Measurements from ENCODE around the gene DLG5. TPM values are rescaled to one million over a fixed set of nuclear protein-coding genes. Genes with fewer than 3 reads are reported as not detected.
"Not testable (repeated sequence)": the region's sequence is repeated elsewhere in the genome, so short reads cannot be mapped to it uniquely, and the experiment has no call there.

The DLG5 gene
- total RNA-seq, 4 donors from 2014 or later, result 52.0 to 127 (median 56.3) TPM

GRCh38 chr10:77781451-77782327 is 144.9 kb downstream of the DLG5 start:
- TF ChIP-seq EP300 (IDR thresholded peaks at IDR 0.05), result no peak
- no peak for TF ChIP-seq POLR2A (IDR thresholded peaks at IDR 0.05)
- TF ChIP-seq CTCF (IDR thresholded peaks at IDR 0.05), result no peak
- TF ChIP-seq POLR2AphosphoS5 (IDR thresholded peaks at IDR 0.05), result no peak
- H3K4me3 ChIP-seq, result no peak overlapping the region
- H3K4me1 ChIP-seq, result no peaks in the 10 kb centered on the region
- WGBS, 2 donors (ENCODE audit: low coverage in 1 of 2), result 96% methylated on average over 17 of the region's 27 CpGs; no CpG with 5 or more reads in 1 of the 2 donors
- H3K36me3 ChIP-seq, result peaks cover 0 to 71% of the 10 kb centered on the region in 2 donors
- no peak for ATAC-seq
- peaks cover 0 to 7% (median 0%) of the 10 kb centered on the region in 3 donors for H3K9me3 ChIP-seq
- H3K27me3 ChIP-seq, result no peaks in the 10 kb centered on the region
- no peak overlapping the region for H3K27ac ChIP-seq

GRCh38 chr10:77780180-77780579 is 146.4 kb downstream of the DLG5 start:
- Histone ChIP-seq H3K36me3 (peaks cover 0 to 60% of the 10 kb centered on the region in 2 donors), H3K4me3 (no peak overlapping the region), H3K4me1 (no peaks in the 10 kb centered on the region), H3K27me3 (no peaks in the 10 kb centered on the region), H3K27ac (no peak overlapping the region), H3K9me3 (peaks cover 0 to 12% (median 0%) of the 10 kb centered on the region in 3 donors)
- no peak for TF ChIP-seq POLR2AphosphoS5 (IDR thresholded peaks at IDR 0.05)
- TF ChIP-seq EP300 (IDR thresholded peaks at IDR 0.05), result no peak
- ATAC-seq, result no peak
- no CpG with 5 or more reads among the region's 9 CpGs for WGBS, 2 donors (ENCODE audit: low coverage in 1 of 2)

DNA sequence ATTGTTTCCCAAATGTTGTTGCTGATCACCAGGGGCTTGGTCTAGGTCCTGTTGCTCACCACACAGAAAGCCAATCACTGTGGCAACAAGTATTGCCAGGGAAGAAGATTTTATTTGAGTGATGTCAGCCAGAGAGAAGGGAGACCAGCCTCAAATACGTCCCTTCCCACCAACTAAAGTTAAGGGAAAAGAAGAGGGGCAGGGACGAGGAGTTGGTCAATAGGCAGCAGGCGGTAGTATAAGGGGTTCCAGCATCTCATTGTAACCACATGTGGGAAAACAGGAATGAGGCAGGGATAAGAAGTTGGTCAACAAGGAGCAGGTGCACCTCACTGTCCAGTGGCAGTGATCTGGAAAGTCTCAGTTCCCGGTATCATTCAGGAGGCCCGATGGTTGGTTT is 150.1 kb downstream of the DLG5 start:
- no peaks in the 10 kb centered on the region for H3K4me1 ChIP-seq
- H3K27ac ChIP-seq, result no peak overlapping the region
- no peak for ATAC-seq
- H3K27me3 ChIP-seq, result no peaks in the 10 kb centered on the region
- peaks cover 0 to 26% of the 10 kb centered on the region in 2 donors for H3K36me3 ChIP-seq
- peaks cover 0 to 12% (median 0%) of the 10 kb centered on the region in 3 donors for H3K9me3 ChIP-seq
- no peak for TF ChIP-seq POLR2AphosphoS5 (IDR thresholded peaks at IDR 0.05)
- H3K4me3 ChIP-seq, result no peak overlapping the region
- WGBS, 2 donors (ENCODE audit: low coverage in 1 of 2), result 83 to 100% methylated on average over 4 to 5 of the region's 5 CpGs

GRCh38 chr10:77774940-77775391 is 151.6 kb downstream of the DLG5 start:
- Histone ChIP-seq H3K4me1 (no peaks in the 10 kb centered on the region), H3K27me3 (no peaks in the 10 kb centered on the region), H3K9me3 (peaks cover 0 to 12% (median 0%) of the 10 kb centered on the region in 3 donors), H3K36me3 (peaks cover 0 to 10% of the 10 kb centered on the region in 2 donors), H3K4me3 (no peak overlapping the region), H3K27ac (no peak overlapping the region)
- no peak for ATAC-seq
- WGBS, 2 donors (ENCODE audit: low coverage in 1 of 2), result 20% methylated on average over 1 of the region's 1 CpG; no CpG with 5 or more reads in 1 of the 2 donors
- TF ChIP-seq POLR2A (IDR thresholded peaks at IDR 0.05), result no peak
- TF ChIP-seq EP300 (IDR thresholded peaks at IDR 0.05), result no peak
- no peak for TF ChIP-seq CTCF (IDR thresholded peaks at IDR 0.05)
- no peak for TF ChIP-seq POLR2AphosphoS5 (IDR thresholded peaks at IDR 0.05)

- TF ChIP-seq CTCF (IDR thresholded peaks at IDR 0.05) (no peak), EP300 (IDR thresholded peaks at IDR 0.05) (no peak), POLR2A (IDR thresholded peaks at IDR 0.05) (no peak), POLR2AphosphoS5 (IDR thresholded peaks at IDR 0.05) (no peak)
- WGBS, 2 donors (ENCODE audit: low coverage in 1 of 2), result 69 to 74% methylated on average over 3 to 11 of the region's 12 CpGs
- H3K9me3 ChIP-seq, result peaks cover 0 to 12% (median 0%) of the 10 kb centered on the region in 3 donors
- no peaks in the 10 kb centered on the region for H3K36me3 ChIP-seq
- ATAC-seq, result no peak
- H3K27me3 ChIP-seq, result no peaks in the 10 kb centered on the region
- no peak overlapping the region for H3K27ac ChIP-seq
- no peaks in the 10 kb centered on the region for H3K4me1 ChIP-seq
- H3K4me3 ChIP-seq, result no peak overlapping the region
These were observed 152.7 kb downstream of the DLG5 start for GRCh38 chr10:77773631-77774426.

- H3K4me1 ChIP-seq, result not testable (repeated sequence)
These were observed 153.5 kb downstream of the DLG5 start for GRCh38 chr10:77772852-77773600.

More at GRCh38 chr10:77772852-77773600, 153.5 kb downstream of the DLG5 start:
- ATAC-seq, H3K36me3 ChIP-seq, H3K27me3 ChIP-seq, H3K27ac ChIP-seq, H3K4me3 ChIP-seq: not testable (repeated sequence)
- peaks cover 0 to 12% (median 0%) of the 10 kb centered on the region in 3 donors for H3K9me3 ChIP-seq
- 83 to 84% methylated on average over 6 to 13 of the region's 17 CpGs for WGBS, 2 donors (ENCODE audit: low coverage in 1 of 2)

Measured in gastroesophageal sphincter (tissue), 4 donors.